Natural killer cell (primary cell): ENCODE measurements around the gene LTC4S. TPM values are rescaled to one million over a fixed set of nuclear protein-coding genes. Genes with fewer than 3 reads are reported as not detected.

ENCODE experiments used
- ATAC-seq, 3 donors: fragments of 150-1000 bp in 2 of 3; fragments of 200-7000 bp in 1 of 3; cut with Tn5 transposase; 1 replicate in 1 of 3; 2 replicates in 2 of 3; pipeline ENCODE4 v1.10.0; 2021; ENCODE audit warnings: mild to moderate bottlenecking in 2 of 3, moderate library complexity in 2 of 3
- DNase-seq, 2 donors: peaks; one replicate each; pipeline versions ENCODE4 v3.0.0 to v3.0.0-alpha.2; 2013 to 2021; ENCODE audit warnings: mixed read lengths in 1 of 2
- H3K27ac ChIP-seq: one replicate; pipeline ENCODE4 v1.5.1; 2013; ENCODE audit warnings: mild to moderate bottlenecking, low read length
- H3K27me3 ChIP-seq: one replicate; pipeline ENCODE4 v1.6.1; 2013; ENCODE audit warnings: low read length; ENCODE audit not compliant: control insufficient read depth, insufficient read depth
- H3K36me3 ChIP-seq: one replicate; pipeline ENCODE4 v1.6.1; 2013; ENCODE audit warnings: low read length; ENCODE audit not compliant: control insufficient read depth, insufficient read depth
- H3K4me1 ChIP-seq: one replicate; pipeline ENCODE4 v1.6.1; 2013; ENCODE audit warnings: low read length; ENCODE audit not compliant: control insufficient read depth, insufficient read depth
- H3K4me3 ChIP-seq: one replicate; pipeline ENCODE4 v1.5.1; 2013; ENCODE audit warnings: low read length
- H3K9me3 ChIP-seq: one replicate; pipeline ENCODE4 v1.6.1; 2013; ENCODE audit warnings: low read length; ENCODE audit not compliant: control insufficient read depth, insufficient read depth
- H3K27ac Mint-ChIP-seq, 2 donors: one replicate each; pipeline ENCODE4 v1.8.0; 2022; ENCODE audit warnings: mild to moderate bottlenecking in 2 of 2, mixed read lengths in 2 of 2, moderate library complexity in 1 of 2
- H3K27me3 Mint-ChIP-seq, 2 donors: one replicate each; pipeline ENCODE4 v1.8.0; 2022; ENCODE audit warnings: low read depth in 2 of 2, mixed read lengths in 2 of 2
- H3K36me3 Mint-ChIP-seq: one replicate; pipeline ENCODE4 v1.8.0; 2022; ENCODE audit warnings: mixed read lengths
- H3K4me1 Mint-ChIP-seq, 2 donors: one replicate each; pipeline ENCODE4 v1.8.0; 2022; ENCODE audit warnings: mixed read lengths in 2 of 2
- H3K4me3 Mint-ChIP-seq: one replicate; pipeline ENCODE4 v1.8.0; 2022; ENCODE audit warnings: mild to moderate bottlenecking, moderate library complexity, mixed read lengths
- H3K9me3 Mint-ChIP-seq, 2 donors: one replicate each; pipeline ENCODE4 v1.8.0; 2022; ENCODE audit warnings: mixed read lengths in 2 of 2
- CTCF ChIP-seq: fragments of 200-600 bp; IDR thresholded peaks from one replicate; pipeline ENCODE4 v1.8.0; 2022; ENCODE audit warnings: antibody characterized with exemption
- WGBS: methylation state at CpG from one replicate; pipeline ENCODE4 v1.1.7; 2013; ENCODE audit warnings: missing lambda C conversion rate; ENCODE audit not compliant: insufficient coverage; 5-methylcytosine and 5-hydroxymethylcytosine counted together
- intact Hi-C: fragments of 100-400 bp; cut with micrococcal nuclease; formaldehyde crosslinking; loops from one replicate; pipeline ENCODE4 v1.14.2; 2022
- total RNA-seq, 4 donors: library from RNA; stranded (reverse); fragments of 120-200 nt in 1 of 4; gene quantifications; one replicate each; pipeline versions ENCODE4 v1.2.3 to v1.2.4, GENCODE V29; 2013 to 2022

Gene LTC4S
- total RNA-seq, 3 donors from 2014 or later (not counting 1 experiment from before 2014, with no cell fraction given), result 3.0 to 5.4 (median 3.5) TPM

DNA sequence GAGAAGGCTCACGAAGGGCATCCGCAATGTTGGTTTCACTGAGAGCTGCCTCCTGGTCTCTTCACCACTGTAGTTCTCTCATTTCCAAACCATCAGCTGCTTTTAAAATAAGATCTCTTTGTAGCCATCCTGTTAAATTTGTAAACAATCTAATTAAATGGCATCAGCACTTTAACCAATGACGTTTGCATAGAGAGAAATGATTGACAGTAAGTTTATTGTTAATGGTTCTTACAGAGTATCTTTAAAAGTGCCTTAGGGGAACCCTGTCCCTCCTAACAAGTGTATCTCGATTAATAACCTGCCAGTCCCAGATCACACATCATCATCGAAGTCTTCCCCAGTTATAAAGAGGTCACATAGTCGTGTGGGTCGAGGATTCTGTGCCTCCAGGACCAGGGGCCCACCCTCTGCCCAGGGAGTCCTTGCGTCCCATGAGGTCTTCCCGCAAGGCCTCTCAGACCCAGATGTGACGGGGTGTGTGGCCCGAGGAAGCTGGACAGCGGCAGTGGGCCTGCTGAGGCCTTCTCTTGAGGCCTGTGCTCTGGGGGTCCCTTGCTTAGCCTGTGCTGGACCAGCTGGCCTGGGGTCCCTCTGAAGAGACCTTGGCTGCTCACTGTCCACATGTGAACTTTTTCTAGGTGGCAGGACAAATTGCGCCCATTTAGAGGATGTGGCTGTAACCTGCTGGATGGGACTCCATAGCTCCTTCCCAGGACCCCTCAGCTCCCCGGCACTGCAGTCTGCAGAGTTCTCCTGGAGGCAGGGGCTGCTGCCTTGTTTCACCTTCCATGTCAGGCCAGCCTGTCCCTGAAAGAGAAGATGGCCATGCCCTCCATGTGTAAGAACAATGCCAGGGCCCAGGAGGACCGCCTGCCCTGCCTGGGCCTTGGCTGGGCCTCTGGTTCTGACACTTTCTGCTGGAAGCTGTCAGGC is 43.6 kb downstream of the LTC4S start:
- DNase-seq (no peak), ATAC-seq (peak in 1 of 3 donors; percentile 2)
- no peaks in the 10 kb centered on the region for H3K9me3 ChIP-seq
- no peaks in the 10 kb centered on the region for H3K27me3 ChIP-seq
- 85% methylated on average over 15 of the region's 15 CpGs for WGBS
- Mint-ChIP-seq H3K27ac (peak overlapping the region; percentile 91 to 94), H3K27me3 (no peaks in the 10 kb centered on the region), H3K36me3 (peaks cover 16% of the 10 kb centered on the region), H3K4me3 (peak overlapping the region; percentile 73), H3K9me3 (no peaks in the 10 kb centered on the region), H3K4me1 (peaks cover 28 to 31% of the 10 kb centered on the region in 2 donors)
- H3K4me1 ChIP-seq, result peaks cover 20% of the 10 kb centered on the region
- intact Hi-C loops, result loop anchor here (2.0 kb wide), 1 partner anchor 21 kb away; the partner anchor contains the start of gene MRNIP
- peaks cover 55% of the 10 kb centered on the region for H3K36me3 ChIP-seq
- no peak for TF ChIP-seq CTCF
- H3K27ac ChIP-seq, result peak overlapping the region; percentile 70
- no peak overlapping the region for H3K4me3 ChIP-seq

GRCh38 chr5:179839328-179840256 is 45.8 kb downstream of the LTC4S start:
- H3K27me3 ChIP-seq, result no peaks in the 10 kb centered on the region
- peaks cover 18 to 21% of the 10 kb centered on the region in 2 donors for H3K4me1 Mint-ChIP-seq
- H3K4me1 ChIP-seq, result peaks cover 20% of the 10 kb centered on the region
- ATAC-seq (peak in 1 of 3 donors; percentile 4), DNase-seq (no peak)
- no peak overlapping the region for H3K27ac ChIP-seq
- no peaks in the 10 kb centered on the region for H3K9me3 Mint-ChIP-seq
- peak overlapping the region in 1 of 2 donors; percentile 91 for H3K27ac Mint-ChIP-seq
- no peak overlapping the region for H3K4me3 ChIP-seq
- H3K36me3 ChIP-seq, result peaks cover 37% of the 10 kb centered on the region
- WGBS, result 95% methylated on average over 16 of the region's 16 CpGs
- H3K9me3 ChIP-seq, result no peaks in the 10 kb centered on the region
- no peaks in the 10 kb centered on the region for H3K27me3 Mint-ChIP-seq
- no peak for TF ChIP-seq CTCF
- H3K36me3 Mint-ChIP-seq, result peaks cover 10% of the 10 kb centered on the region
- intact Hi-C loops, result no loop called here
- peak overlapping the region; percentile 31 for H3K4me3 Mint-ChIP-seq

- 95% methylated on average over 11 of the region's 11 CpGs for WGBS
- no peak for ATAC-seq
- peaks cover 20% of the 10 kb centered on the region for H3K4me1 ChIP-seq
- H3K9me3 ChIP-seq, result no peaks in the 10 kb centered on the region
- Mint-ChIP-seq H3K27me3 (no peaks in the 10 kb centered on the region), H3K9me3 (peaks cover 0 to 3% of the 10 kb centered on the region in 2 donors), H3K27ac (peak overlapping the region in 1 of 2 donors; percentile 91), H3K4me1 (peaks cover 18 to 21% of the 10 kb centered on the region in 2 donors), H3K36me3 (peaks cover 10% of the 10 kb centered on the region), H3K4me3 (peak overlapping the region; percentile 49)
- intact Hi-C loops, result no loop called here
- no peak for DNase-seq
- no peak overlapping the region for H3K4me3 ChIP-seq
- no peak for TF ChIP-seq CTCF
- H3K36me3 ChIP-seq, result peaks cover 37% of the 10 kb centered on the region
- H3K27me3 ChIP-seq, result no peaks in the 10 kb centered on the region
- H3K27ac ChIP-seq, result no peak overlapping the region
Observed at GRCh38 chr5:179840321-179840720, 46.5 kb downstream of the LTC4S start.
